ENCODE data around the gene CD63.

The CD63 gene

DNA sequence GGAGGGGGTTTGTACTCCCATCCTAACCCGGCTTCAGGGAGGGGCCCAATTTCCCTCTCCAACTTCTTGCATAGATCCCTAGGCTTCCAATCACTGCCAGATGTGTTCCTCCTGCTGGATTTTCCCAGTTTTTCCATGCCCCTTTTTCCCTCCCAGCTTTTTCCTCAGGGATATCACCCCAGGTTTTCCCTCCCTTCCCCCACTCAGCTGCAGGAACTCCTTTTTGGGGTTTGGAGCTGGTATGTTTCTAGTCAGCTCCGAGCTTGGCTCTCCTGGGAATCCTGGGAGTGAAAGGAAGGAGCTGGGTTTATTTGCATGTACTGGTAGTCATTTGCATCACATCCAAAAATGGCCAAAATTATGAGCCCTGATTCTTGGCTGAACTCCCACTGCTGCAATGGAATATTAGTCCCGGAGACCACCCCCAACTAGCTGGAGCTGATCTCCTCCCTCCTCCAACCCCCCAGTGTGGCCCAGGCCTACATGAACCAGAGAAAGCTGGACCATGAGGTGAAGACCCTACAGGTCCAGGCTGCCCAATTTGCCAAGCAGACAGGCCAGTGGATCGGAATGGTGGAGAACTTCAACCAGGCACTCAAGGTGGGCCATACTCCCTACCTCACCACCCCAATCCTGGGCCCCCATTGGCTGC is 10.1 kb downstream of the CD63 start:
- Histone ChIP-seq H3K4me1 (ENCODE audit: insufficient read depth, low read length) (peaks cover 33% of the 10 kb centered on the region), H3K4me3 (ENCODE audit: low read length) (peak overlapping the region; percentile 86; the same call in 1 of the 2 replicates), H3K9me3 (ENCODE audit: insufficient read depth, low read depth, low read length) (no peaks in the 10 kb centered on the region), H3K36me3 (ENCODE audit: insufficient read depth, low read length) (peaks cover 7% of the 10 kb centered on the region), H3K27me3 (ENCODE audit: insufficient read depth, low read length) (no peaks in the 10 kb centered on the region), H3K27ac (ENCODE audit: low read depth, low read length) (peak overlapping the region; percentile 91), H3K9ac (ENCODE audit: low read depth, low read length) (peak overlapping the region; percentile 46; the same call in 1 of the 2 replicates)
- 76% methylated on average over 4 of the region's 4 CpGs for WGBS

DNA sequence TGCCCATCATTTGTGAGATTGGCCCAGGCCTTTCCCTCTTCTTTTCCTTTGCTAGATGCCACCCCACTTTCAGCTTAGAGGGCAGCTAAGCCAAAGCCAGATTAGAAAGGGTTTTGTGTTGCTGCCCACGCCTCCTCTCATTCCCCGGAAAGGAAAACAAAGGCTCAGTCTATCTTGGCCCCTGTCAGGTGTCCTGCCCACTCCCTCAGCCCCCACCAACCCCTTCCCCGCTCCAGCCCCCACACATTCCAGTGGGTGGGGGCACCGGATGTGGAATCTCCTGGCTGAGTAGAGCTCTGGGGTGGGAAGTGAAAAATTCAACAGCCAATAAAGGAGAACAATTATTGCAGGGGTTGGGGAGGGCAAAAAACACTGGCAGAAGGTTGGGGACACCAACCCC is 10.8 kb downstream of the CD63 start:
- Histone ChIP-seq H3K36me3 (ENCODE audit: insufficient read depth, low read length) (peaks cover under 1% of the 10 kb centered on the region; the same call in 1 of the 2 replicates), H3K9ac (ENCODE audit: low read depth, low read length) (peak overlapping the region; percentile 90; the same call in 1 of the 2 replicates), H3K4me3 (ENCODE audit: low read length) (peak overlapping the region; percentile 86; the same call in 1 of the 2 replicates), H3K4me1 (ENCODE audit: insufficient read depth, low read length) (peaks cover 33% of the 10 kb centered on the region), H3K9me3 (ENCODE audit: insufficient read depth, low read depth, low read length) (no peaks in the 10 kb centered on the region), H3K27me3 (ENCODE audit: insufficient read depth, low read length) (0 out of 2 replicates have a peak, but pooled peaks cover 1% of the 10 kb centered on the region), H3K27ac (ENCODE audit: low read depth, low read length) (peak overlapping the region; percentile 91)
- WGBS = 36% methylated on average over 2 of the region's 4 CpGs

DNA sequence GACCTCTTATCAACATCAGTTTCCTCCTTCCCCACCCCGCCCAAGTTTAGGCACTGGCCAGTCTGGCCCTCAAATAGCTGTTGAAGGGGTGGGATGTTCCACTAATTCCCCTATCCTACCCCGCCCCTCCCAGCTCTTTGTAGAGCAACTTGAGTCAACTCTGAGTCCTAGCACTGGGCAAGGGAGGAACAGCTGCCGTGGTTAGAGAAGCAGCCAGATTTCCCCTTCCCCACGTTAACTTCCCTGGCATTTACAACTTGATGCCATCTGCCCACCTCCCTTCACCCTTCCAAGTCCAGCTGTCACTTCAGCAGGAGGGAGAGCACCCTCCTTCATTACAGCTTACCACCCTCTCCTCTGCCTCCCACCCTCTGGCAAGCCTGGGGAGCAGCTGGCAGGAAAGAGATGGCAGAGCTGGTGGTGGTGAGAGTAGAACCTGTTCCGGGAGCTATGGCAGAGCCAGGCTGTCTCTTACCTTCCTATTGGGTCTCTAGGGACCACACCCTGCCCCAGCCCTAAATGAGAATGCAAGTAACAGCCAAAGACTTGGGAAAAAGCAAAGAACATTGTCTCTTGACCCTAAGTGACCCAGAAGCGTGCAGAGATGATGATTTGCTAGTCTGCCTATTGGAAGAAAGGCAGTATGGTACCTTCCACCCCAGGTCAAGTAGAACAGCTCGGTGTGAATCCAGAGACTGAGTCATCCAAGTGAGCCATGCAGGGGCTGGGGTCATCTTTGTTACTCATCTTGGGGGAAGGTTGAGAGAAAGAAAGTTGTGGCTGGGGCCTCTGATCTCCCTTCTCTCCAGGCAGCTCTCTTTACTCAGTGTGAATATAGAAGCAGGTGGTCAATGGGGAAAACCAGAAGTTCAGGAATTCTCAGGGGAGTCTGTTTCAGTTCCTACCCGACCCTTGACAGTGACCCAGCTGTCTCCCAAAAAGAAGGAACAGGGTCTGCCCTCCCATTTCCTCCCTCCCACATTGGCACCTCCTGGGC is 11.5 kb downstream of the CD63 start:
- WGBS = 33% methylated on average over 7 of the region's 8 CpGs
- peak overlapping the region; percentile 86 for H3K4me3 ChIP-seq (ENCODE audit: low read length)

DNA sequence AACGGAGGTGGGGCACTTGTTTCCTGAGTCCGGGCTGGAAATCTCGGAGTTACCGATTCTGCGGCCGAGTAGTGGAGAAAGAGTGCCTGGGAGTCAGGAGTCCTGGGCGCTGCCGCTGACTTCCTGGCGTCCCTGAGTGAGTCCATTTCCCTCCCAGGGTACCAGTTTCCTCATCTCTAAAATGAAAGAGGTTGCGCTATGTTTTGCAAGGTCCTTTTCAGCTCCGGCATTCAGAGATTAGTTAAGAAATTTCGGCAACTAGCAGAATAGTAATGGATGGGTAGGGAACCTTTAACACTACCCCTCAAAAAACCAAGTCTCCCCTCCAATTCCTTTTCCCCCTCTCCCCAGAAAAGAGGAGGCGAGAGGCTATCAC is 12.2 kb downstream of the CD63 start:
- Histone ChIP-seq H3K9ac (ENCODE audit: low read depth, low read length) (peak overlapping the region; percentile 90), H3K4me3 (ENCODE audit: low read length) (peak overlapping the region; percentile 86), H3K27me3 (ENCODE audit: insufficient read depth, low read length) (peaks cover 14% of the 10 kb centered on the region; the same call in 1 of the 2 replicates), H3K36me3 (ENCODE audit: insufficient read depth, low read length) (no peaks in the 10 kb centered on the region), H3K4me1 (ENCODE audit: insufficient read depth, low read length) (peaks cover 33% of the 10 kb centered on the region), H3K27ac (ENCODE audit: low read depth, low read length) (peak overlapping the region; percentile 91), H3K9me3 (ENCODE audit: insufficient read depth, low read depth, low read length) (no peaks in the 10 kb centered on the region)
- 3% methylated on average over 12 of the region's 13 CpGs for WGBS

More for the DNA sequence above, 11.5 kb downstream of the CD63 start:
- H3K9me3 ChIP-seq (ENCODE audit: insufficient read depth, low read depth, low read length) = no peaks in the 10 kb centered on the region
- peaks cover 7% of the 10 kb centered on the region; the same call in 1 of the 2 replicates for H3K27me3 ChIP-seq (ENCODE audit: insufficient read depth, low read length)
- no peaks in the 10 kb centered on the region for H3K36me3 ChIP-seq (ENCODE audit: insufficient read depth, low read length)
- H3K4me1 ChIP-seq (ENCODE audit: insufficient read depth, low read length) = peaks cover 33% of the 10 kb centered on the region
- peak overlapping the region; percentile 90 for H3K9ac ChIP-seq (ENCODE audit: low read depth, low read length)
- peak overlapping the region; percentile 91 for H3K27ac ChIP-seq (ENCODE audit: low read depth, low read length)

DNA sequence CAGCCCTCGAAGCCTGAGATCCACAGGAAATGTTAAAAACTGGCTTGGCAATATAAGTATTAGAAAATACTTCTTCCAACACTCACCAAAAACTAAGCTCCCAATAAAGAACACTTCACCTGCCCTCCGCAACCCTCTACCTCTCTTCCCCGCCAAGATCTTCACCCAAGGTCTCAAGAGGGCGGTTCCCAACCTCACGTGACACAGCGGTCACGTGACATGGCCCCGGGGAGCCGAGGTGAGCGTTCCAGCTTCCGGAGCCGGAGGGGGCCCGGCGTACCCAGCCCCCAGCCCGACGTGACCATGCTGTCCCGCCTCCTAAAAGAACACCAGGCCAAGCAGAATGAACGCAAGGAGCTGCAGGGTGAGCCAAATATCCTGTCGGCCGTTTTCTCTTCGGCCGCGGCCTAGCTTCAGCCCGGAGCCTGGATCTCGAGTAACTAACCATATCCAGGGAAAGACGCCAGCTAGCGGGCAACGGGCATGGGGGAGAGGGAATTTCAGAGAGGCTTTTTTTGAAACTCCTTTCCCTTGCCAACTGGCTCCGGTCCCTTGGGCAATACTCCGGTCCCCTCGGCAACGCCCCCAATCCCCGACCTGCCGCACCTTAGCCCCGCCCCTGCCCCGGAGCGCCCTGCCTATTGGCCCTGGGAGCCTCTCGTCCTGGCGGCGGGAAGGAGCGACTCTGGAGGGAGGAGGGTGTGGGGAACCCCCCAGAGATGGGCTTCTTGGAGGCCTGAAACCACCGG is 12.8 kb downstream of the CD63 start, which contains the start of gene BLOC1S1:
TSS of gene BLOC1S1 (plus strand) at position 214 of the 749 bp plus-strand sequence. CDS start at position 220, 6 bp downstream.
- H3K4me1 ChIP-seq (ENCODE audit: insufficient read depth, low read length) = peaks cover 33% of the 10 kb centered on the region
- peak within 1 kb of the TSS; percentile 86 for H3K4me3 ChIP-seq (ENCODE audit: low read length)
- H3K36me3 ChIP-seq (ENCODE audit: insufficient read depth, low read length) = no peaks in the 10 kb centered on the region
- under 1% methylated on average over 41 of the region's 42 CpGs for WGBS
- H3K27me3 ChIP-seq (ENCODE audit: insufficient read depth, low read length) = peaks cover 14% of the 10 kb centered on the region; the same call in 1 of the 2 replicates
- no peaks in the 10 kb centered on the region for H3K9me3 ChIP-seq (ENCODE audit: insufficient read depth, low read depth, low read length)
- H3K9ac ChIP-seq (ENCODE audit: low read depth, low read length) = peak within 1 kb of the TSS; percentile 90
- H3K27ac ChIP-seq (ENCODE audit: low read depth, low read length) = peak within 1 kb of the TSS; percentile 91

DNA sequence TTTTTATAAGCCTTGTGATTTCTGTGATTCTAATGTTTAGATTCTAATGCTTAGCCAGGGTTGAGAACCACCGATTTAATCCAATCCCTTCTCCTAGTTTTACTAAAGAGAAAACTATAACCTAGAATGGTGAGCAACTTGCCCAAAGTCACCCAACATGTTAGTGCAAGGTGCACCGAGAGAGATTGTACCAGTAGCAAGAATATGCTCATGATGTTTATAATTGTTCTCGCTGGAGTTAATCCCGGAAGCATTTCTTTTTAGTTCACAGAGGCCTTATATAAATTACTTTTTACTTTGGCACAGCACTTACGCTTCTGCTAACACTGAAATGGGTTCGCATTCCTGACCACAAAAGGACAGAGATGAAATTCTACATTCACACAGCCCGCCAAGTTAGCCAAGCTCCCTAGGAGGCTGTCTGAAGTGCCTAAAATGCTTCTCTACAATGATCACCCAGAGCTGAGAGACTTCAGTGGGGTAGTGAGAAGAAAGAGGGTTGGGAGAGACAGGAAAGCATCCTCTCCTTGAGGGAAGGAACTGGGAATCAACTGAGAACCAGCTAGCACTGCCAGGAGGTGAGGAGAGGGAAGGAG is 13.5 kb downstream of the CD63 start:
- Histone ChIP-seq H3K9ac (ENCODE audit: low read depth, low read length) (peak overlapping the region; percentile 90), H3K27me3 (ENCODE audit: insufficient read depth, low read length) (peaks cover 14% of the 10 kb centered on the region; the same call in 1 of the 2 replicates), H3K9me3 (ENCODE audit: insufficient read depth, low read depth, low read length) (no peaks in the 10 kb centered on the region), H3K4me1 (ENCODE audit: insufficient read depth, low read length) (peaks cover 33% of the 10 kb centered on the region), H3K36me3 (ENCODE audit: insufficient read depth, low read length) (no peaks in the 10 kb centered on the region), H3K27ac (ENCODE audit: low read depth, low read length) (peak overlapping the region; percentile 91), H3K4me3 (ENCODE audit: low read length) (peak overlapping the region; percentile 86)
- 76% methylated on average over 7 of the region's 7 CpGs for WGBS

DNA sequence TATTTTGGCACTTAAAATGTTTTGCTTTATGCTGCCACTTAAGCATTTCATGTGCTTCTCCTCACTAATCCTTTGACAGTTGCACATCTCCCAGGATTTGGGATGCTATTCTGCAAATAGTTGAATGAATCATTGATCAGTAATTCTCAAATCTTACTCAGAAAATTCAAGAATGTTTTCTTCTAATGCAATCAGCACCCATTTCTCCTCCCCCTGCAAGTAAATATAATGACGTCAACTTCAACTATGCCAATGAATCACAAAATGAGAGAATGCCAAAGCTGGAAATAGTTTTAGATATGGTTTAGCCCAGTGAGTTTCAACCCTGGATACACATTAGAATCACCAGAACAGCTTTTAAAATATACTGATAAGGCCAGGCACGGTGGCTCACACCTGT is 15.1 kb downstream of the CD63 start:
- Histone ChIP-seq H3K4me1 (ENCODE audit: insufficient read depth, low read length) (peaks cover 32% of the 10 kb centered on the region), H3K9ac (ENCODE audit: low read depth, low read length) (no peak overlapping the region), H3K4me3 (ENCODE audit: low read length) (no peak overlapping the region), H3K36me3 (ENCODE audit: insufficient read depth, low read length) (no peaks in the 10 kb centered on the region), H3K9me3 (ENCODE audit: insufficient read depth, low read depth, low read length) (no peaks in the 10 kb centered on the region), H3K27me3 (ENCODE audit: insufficient read depth, low read length) (peaks cover 19% of the 10 kb centered on the region; the same call in 1 of the 2 replicates), H3K27ac (ENCODE audit: low read depth, low read length) (no peak overlapping the region)
- WGBS = 85% methylated on average over 1 of the region's 2 CpGs

DNA sequence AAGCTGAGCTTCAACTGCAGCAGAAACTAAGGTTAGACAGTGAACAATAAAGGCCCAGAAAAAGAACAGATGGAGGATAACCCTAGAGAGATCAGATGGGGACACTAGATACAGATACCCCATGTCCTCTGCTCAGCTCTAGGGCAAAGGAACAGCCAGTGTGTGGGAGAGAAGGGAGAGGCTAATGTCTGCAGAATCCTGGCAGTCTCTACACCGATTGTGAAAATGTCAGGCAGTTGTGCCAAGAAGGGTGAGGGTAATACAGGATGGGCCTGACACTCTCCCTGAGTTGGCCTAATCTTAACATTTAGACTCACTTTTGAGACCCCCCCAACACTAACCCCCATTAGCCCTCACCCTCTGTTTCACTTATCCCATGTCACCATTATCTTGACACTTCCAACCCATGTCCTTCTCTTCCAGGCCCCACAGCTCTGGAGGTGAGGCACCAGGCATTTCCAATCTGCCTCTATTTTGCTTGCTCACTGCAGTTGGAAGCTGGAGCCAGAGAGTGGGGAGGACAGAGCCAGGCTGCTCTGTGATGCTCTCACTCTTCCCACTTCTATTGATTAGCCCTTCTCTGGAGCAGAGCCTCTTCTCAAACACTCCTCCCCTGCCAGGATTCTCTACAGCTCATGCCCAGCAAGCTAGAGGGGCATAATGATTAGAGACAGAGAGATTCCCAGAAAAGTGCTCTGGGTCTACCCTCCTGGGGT is 16.0 kb downstream of the CD63 start:
- Histone ChIP-seq H3K9me3 (ENCODE audit: insufficient read depth, low read depth, low read length) (no peaks in the 10 kb centered on the region), H3K4me3 (ENCODE audit: low read length) (no peak overlapping the region), H3K4me1 (ENCODE audit: insufficient read depth, low read length) (peaks cover 28% of the 10 kb centered on the region), H3K9ac (ENCODE audit: low read depth, low read length) (no peak overlapping the region), H3K27ac (ENCODE audit: low read depth, low read length) (no peak overlapping the region), H3K36me3 (ENCODE audit: insufficient read depth, low read length) (no peaks in the 10 kb centered on the region), H3K27me3 (ENCODE audit: insufficient read depth, low read length) (peaks cover 19% of the 10 kb centered on the region; the same call in 1 of the 2 replicates)
- 88% methylated on average over 1 of the region's 1 CpG for WGBS

DNA sequence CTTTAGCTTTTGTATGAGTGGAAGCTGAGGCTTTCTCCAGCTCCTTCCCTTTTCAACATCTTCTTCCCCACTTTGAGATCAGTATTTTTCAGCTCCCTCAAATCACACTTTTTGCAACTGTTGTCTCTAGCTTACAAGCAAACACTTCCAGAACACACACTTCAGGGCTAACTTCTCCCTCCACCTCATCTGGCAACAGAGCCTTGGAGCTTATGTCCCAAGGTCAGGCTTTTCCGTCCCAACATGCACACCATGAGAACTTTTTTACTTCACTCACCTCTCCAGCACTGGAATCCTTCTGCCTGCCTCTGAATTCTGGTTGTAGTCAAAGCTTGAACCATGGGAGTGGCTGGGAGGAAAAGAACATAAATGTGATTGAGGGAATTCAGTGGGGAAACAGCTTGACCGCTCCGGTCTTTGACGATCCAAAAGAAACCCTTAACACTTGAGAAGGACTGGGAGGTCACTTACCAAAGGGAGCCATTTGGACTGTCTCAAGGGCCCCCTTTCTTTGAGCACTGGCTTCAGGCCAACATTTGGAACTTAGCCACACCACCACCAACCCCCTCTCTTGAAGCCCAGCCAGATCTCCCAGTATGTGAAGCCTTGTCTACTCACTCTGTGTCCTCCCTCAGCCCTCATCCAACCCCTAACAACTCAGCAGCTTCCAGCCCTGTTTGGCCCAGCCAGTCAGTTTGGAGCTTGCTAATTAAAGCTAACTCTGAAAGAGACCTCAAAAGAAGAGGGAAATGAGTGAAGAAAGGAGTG is 16.8 kb downstream of the CD63 start:
- Histone ChIP-seq H3K4me1 (ENCODE audit: insufficient read depth, low read length) (peaks cover 19% of the 10 kb centered on the region), H3K4me3 (ENCODE audit: low read length) (no peak overlapping the region), H3K27ac (ENCODE audit: low read depth, low read length) (no peak overlapping the region), H3K27me3 (ENCODE audit: insufficient read depth, low read length) (peaks cover 19% of the 10 kb centered on the region; the same call in 1 of the 2 replicates), H3K36me3 (ENCODE audit: insufficient read depth, low read length) (no peaks in the 10 kb centered on the region), H3K9ac (ENCODE audit: low read depth, low read length) (no peak overlapping the region), H3K9me3 (ENCODE audit: insufficient read depth, low read depth, low read length) (no peaks in the 10 kb centered on the region)
- WGBS = 95% methylated on average over 4 of the region's 4 CpGs
